Gastrocnemius medialis (tissue), 4 donors: ENCODE data around the gene NDST3. TPM values are rescaled to one million over a fixed set of nuclear protein-coding genes. Genes with fewer than 3 reads are reported as not detected.

Experiments used
- ATAC-seq, 2 donors: fragments of 150-250 bp; one replicate each; pipeline ENCODE4 v1.9.1; 2016
- DNase-seq, 2 donors: peaks; one replicate each; pipeline ENCODE4 v3.0.0-alpha.2; 2019
- H3K27ac ChIP-seq, 4 donors: fragments of 200-600 bp; sonication (generic); 1 replicate in 1 of 4; 2 replicates in 3 of 4; pipeline ENCODE4 v1.5.1; 2016 to 2018; ENCODE audit warnings: mild to moderate bottlenecking in 2 of 4, moderate library complexity in 1 of 4
- H3K27me3 ChIP-seq, 3 donors: fragments of 200-600 bp; sonication (generic) in 2 of 3; 1 replicate in 1 of 3; 2 replicates in 2 of 3; pipeline versions ENCODE4 v1.5.1 to v1.6.0; 2016 to 2019; ENCODE audit warnings: mild to moderate bottlenecking in 1 of 3, moderate library complexity in 1 of 3
- H3K36me3 ChIP-seq, 2 donors: fragments of 200-600 bp; sonication (generic) in 1 of 2; one replicate each; pipeline ENCODE4 v1.5.1; 2017 to 2018
- H3K4me1 ChIP-seq, 2 donors: fragments of 200-600 bp; sonication (generic) in 1 of 2; one replicate each; pipeline ENCODE4 v1.5.1; 2016 to 2017; ENCODE audit warnings: mild to moderate bottlenecking in 2 of 2
- H3K4me3 ChIP-seq, 4 donors: fragments of 200-600 bp; sonication (generic) in 3 of 4; 1 replicate in 1 of 4; 2 replicates in 3 of 4; pipeline ENCODE4 v1.5.1; 2016 to 2019; ENCODE audit warnings: mild to moderate bottlenecking in 2 of 4
- H3K9me3 ChIP-seq, 3 donors: fragments of 200-600 bp; sonication (generic) in 2 of 3; 1 replicate in 1 of 3; 2 replicates in 2 of 3; pipeline ENCODE4 v1.5.1; 2016 to 2019
- CTCF ChIP-seq, 5 experiments: fragments of 450-650 bp in 3 of 5; fragments of 200-600 bp in 2 of 5; sonication (generic) in 2 of 5; IDR thresholded peaks in 4 of 5; conservative IDR thresholded peaks in 1 of 5; 1 replicate in 4 of 5; 2 replicates in 1 of 5; pipeline ENCODE4 v1.5.1; 2016 to 2019; ENCODE audit warnings: antibody characterized with exemption in 5 of 5, mild to moderate bottlenecking in 3 of 5, moderate library complexity in 3 of 5
- POLR2A ChIP-seq, 2 donors: fragments of 450-650 bp; IDR thresholded peaks; one replicate each; pipeline ENCODE4 v1.6.1; 2017; ENCODE audit warnings: antibody characterized with exemption in 2 of 2, mild to moderate bottlenecking in 2 of 2, moderate library complexity in 2 of 2
- in situ Hi-C, 4 donors: fragments of 200-750 bp; cut with MboI; loops; one replicate each; pipeline versions ENCODE4 v1.15.0 to v1.8.0; 2017; ENCODE audit warnings: low sequenced_read_pairs in 4 of 4
- intact Hi-C: fragments of 100-400 bp; cut with DNase I; formaldehyde crosslinking; loops from one replicate; pipeline ENCODE4 v1.15.1; 2023; ENCODE audit warnings: low total_unique reads
- total RNA-seq, 4 donors: library from RNA; depleted of rRNA; stranded (reverse); fragments of >200 nt; gene quantifications; one replicate each; pipeline versions ENCODE4 v1.1.0 to v1.2.3, GENCODE V29; 2016

Gene NDST3
- total RNA-seq = under 1 TPM in 1 of 4 donors, not detected in 3; 0.13 TPM

DNA sequence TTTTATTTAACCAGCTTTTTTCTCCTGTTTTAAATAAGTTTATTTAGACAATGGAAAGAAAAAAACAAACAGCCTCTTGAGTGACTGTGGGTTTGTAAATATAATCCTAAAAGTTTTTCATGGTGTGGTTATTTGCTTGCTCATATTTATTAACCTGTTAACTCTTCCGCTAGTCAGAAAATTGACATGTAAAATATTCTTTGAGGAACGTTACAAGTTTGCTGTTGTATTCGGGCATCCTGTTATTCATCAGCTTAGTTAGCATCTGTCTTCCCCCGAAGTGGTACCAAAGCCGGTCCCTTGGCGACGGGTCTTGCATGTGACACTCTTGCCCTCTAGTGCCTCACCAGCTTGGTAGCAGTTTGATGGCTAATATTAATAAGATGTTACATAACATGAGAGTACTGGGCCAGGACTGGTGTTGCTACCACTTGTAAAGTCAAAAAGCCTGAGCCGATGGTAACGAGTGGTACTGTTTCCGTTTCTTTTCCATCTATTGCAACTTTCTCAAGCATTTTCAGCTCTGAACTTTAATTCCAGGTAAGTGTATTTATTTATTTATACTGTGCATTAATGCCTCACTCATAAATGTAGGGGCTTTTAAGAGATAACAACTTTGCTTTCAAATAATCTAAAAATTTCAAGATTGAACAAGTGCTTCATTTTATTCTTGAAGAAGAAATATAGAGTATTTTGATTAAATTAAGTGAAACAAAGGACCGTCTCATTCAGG lies at the start of gene NDST3:
Gene NDST3, plus strand, starts transcription at position 434 of the 733 bp plus-strand sequence. CDS start 19,425 bp downstream, outside the sequence.
- H3K4me3 ChIP-seq = peak within 1 kb of the TSS in 3 of 4 donors; percentile 33 to 44 (median 38)
- H3K27me3 ChIP-seq = peaks cover 19 to 41% (median 20%) of the 10 kb centered on the region in 3 donors
- intact Hi-C loops = no loop called here
- no peaks in the 10 kb centered on the region for H3K9me3 ChIP-seq
- TF ChIP-seq CTCF (IDR thresholded peaks at IDR 0.05 in 4 of 5, conservative IDR thresholded peaks at IDR 0.05 in 1 of 5) = no peak
- no peaks in the 10 kb centered on the region for H3K36me3 ChIP-seq
- no peak for ATAC-seq
- in situ Hi-C loops = no loop called here
- no peak for DNase-seq
- H3K27ac ChIP-seq = no peak within 1 kb of the TSS
- no peaks in the 10 kb centered on the region for H3K4me1 ChIP-seq

DNA sequence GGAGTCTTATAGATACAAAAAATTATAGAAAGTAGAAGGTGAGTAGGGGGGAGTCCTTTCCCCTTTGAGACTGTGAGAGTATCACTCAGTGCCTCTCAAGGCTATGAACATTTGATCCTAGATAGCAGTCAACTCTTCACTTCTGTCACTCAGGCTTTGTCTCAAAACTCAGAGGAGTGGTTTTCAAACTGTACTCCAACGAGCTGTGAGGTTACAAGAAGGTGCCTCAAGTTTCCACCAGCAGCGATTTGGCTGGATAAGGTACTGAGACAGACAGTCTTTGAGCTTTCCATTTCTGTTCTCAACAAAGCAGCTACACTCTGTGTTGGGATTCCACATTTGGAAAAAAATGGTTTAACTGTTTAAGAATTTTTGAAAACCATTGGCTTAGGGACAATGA lies 48.0 kb upstream of the NDST3 start:
- Histone ChIP-seq H3K27me3 (no peaks in the 10 kb centered on the region), H3K36me3 (no peaks in the 10 kb centered on the region), H3K9me3 (no peaks in the 10 kb centered on the region), H3K4me3 (no peak overlapping the region), H3K27ac (no peak overlapping the region), H3K4me1 (no peaks in the 10 kb centered on the region)
- in situ Hi-C loops (no loop called here), intact Hi-C loops (no loop called here)
- ATAC-seq (no peak), DNase-seq (no peak)
- TF ChIP-seq POLR2A (IDR thresholded peaks at IDR 0.05) = no peak
- no peak for TF ChIP-seq CTCF (IDR thresholded peaks at IDR 0.05 in 4 of 5, conservative IDR thresholded peaks at IDR 0.05 in 1 of 5)

DNA sequence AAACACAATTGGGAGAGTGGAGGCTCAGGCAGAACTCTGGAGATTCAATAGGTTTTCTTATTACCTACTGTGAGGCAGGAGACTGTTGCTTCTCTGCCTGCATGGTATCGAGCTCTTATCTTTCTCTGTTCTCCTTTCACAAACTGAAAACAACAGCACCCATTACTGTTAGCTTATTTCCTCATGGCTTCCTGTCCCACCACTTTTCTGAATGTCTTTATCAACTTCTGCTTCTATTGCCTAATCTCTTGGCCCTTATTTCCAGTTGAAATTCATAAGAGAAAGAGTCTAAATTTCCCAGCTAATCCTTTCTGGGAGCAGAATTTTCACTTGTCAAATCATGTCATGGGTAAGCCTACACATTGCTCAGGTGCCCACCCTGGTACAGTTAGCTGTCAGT lies 46.8 kb upstream of the NDST3 start:
- no peaks in the 10 kb centered on the region for H3K27me3 ChIP-seq
- intact Hi-C loops (no loop called here), in situ Hi-C loops (no loop called here)
- TF ChIP-seq POLR2A (IDR thresholded peaks at IDR 0.05) = no peak
- TF ChIP-seq CTCF (IDR thresholded peaks at IDR 0.05 in 4 of 5, conservative IDR thresholded peaks at IDR 0.05 in 1 of 5) = no peak
- no peaks in the 10 kb centered on the region for H3K36me3 ChIP-seq
- no peak overlapping the region for H3K27ac ChIP-seq
- H3K9me3 ChIP-seq = no peaks in the 10 kb centered on the region
- DNase-seq (no peak), ATAC-seq (no peak)
- H3K4me1 ChIP-seq = no peaks in the 10 kb centered on the region
- no peak overlapping the region for H3K4me3 ChIP-seq

- H3K27me3 ChIP-seq = no peaks in the 10 kb centered on the region
- intact Hi-C loops = no loop called here
- no peak overlapping the region for H3K4me3 ChIP-seq
- no peak overlapping the region for H3K27ac ChIP-seq
- in situ Hi-C loops = no loop called here
- no peaks in the 10 kb centered on the region for H3K36me3 ChIP-seq
- TF ChIP-seq CTCF (IDR thresholded peaks at IDR 0.05 in 4 of 5, conservative IDR thresholded peaks at IDR 0.05 in 1 of 5) (no peak), POLR2A (IDR thresholded peaks at IDR 0.05) (no peak)
- H3K9me3 ChIP-seq = no peaks in the 10 kb centered on the region
- ATAC-seq (no peak), DNase-seq (no peak)
- H3K4me1 ChIP-seq = no peaks in the 10 kb centered on the region
These were observed 37.4 kb upstream of the NDST3 start for GRCh38 chr4:117996891-117997290.

GRCh38 chr4:118004088-118004487 lies 30.2 kb upstream of the NDST3 start:
- TF ChIP-seq CTCF (IDR thresholded peaks at IDR 0.05 in 4 of 5, conservative IDR thresholded peaks at IDR 0.05 in 1 of 5) = no peak
- no peak for TF ChIP-seq POLR2A (IDR thresholded peaks at IDR 0.05)
- Histone ChIP-seq H3K36me3 (no peaks in the 10 kb centered on the region), H3K9me3 (no peaks in the 10 kb centered on the region), H3K27me3 (no peaks in the 10 kb centered on the region), H3K4me3 (no peak overlapping the region), H3K4me1 (no peaks in the 10 kb centered on the region), H3K27ac (no peak overlapping the region)
- no peak for ATAC-seq
- in situ Hi-C loops = no loop called here
- intact Hi-C loops = no loop called here
- no peak for DNase-seq
